ENCODE measurements around the gene TRIM7. TPM values are rescaled to one million over a fixed set of nuclear protein-coding genes. Genes with fewer than 3 reads are reported as not detected.

Gene TRIM7
- total and polyA plus RNA-seq, 9 of the 15 experiments (the other 6 are each of a cell fraction or from before 2014, with no cell fraction given), result 2.6 to 14.9 (median 8.9) TPM

DNA sequence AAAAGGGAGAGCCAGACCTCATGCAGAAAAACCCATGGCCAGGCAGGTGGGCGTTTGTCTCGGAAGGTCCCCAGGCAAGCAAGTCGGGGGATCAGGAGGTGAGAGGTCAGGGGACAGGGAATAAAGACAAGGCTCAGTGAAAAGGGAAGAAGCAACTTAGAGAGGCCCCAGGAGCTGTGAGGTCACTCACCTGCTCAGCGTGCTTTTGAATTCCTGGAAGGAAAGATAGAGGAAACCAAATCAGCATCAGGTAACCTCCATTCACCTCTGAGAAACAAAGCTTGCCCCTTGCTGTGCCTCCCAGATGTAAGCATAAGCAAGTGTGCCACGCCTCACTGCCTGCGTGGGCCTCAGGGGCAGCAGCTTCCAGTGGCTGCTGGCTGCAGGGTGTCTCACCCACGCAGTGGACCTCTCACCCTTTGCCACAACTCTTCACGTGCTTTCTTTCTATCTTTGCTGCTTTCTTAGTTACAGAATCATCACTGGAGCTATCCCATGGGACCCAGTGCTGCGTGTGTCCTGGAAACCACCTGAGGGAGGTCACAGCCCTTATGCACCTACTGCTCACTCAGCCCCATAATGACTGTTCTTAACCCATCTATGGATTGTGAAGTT is 6.0 kb downstream of the TRIM7 start:
- ATAC-seq (no peak), DNase-seq (ENCODE audit: extremely low read depth in 1 of 4, low spot score in 3 of 4) (no peak), FAIRE-seq (no peak)
- no peak overlapping the region for H3K4me2 ChIP-seq (ENCODE audit: insufficient read depth, low read length)
- intact Hi-C loops (cut with micrococcal nuclease) (no loop called here), in situ Hi-C loops (cut with MboI) (no loop called here)
- H3K9ac ChIP-seq (ENCODE audit: insufficient read depth in 1 of 2, low read depth in 2 of 2, low read length in 2 of 2), result peak overlapping the region in 1 of 2 experiments; percentile 54; a peak in 1 of 4 replicates
- H3K79me2 ChIP-seq (ENCODE audit: control insufficient read depth, insufficient read depth, low read length), result no peaks in the 10 kb centered on the region
- H3K4me1 ChIP-seq (replicated peaks in 1 of 2; ENCODE audit: control insufficient read depth in 2 of 2, insufficient read depth in 2 of 2, low read length in 2 of 2), result peaks cover 24 to 47% of the 10 kb centered on the region in 2 experiments; a peak in 4 of 5 replicates
- no peak overlapping the region for H2AFZ ChIP-seq (ENCODE audit: low read depth, low read length)
- H3K36me3 ChIP-seq (ENCODE audit: control insufficient read depth, insufficient read depth, low read length), result no peaks in the 10 kb centered on the region
- no TSS peak for BruUV-seq (replicated peaks)
- H3K9me3 ChIP-seq (replicated peaks; ENCODE audit: control insufficient read depth, insufficient read depth, low read depth, low read length), result no peaks in the 10 kb centered on the region
- no peaks in the 10 kb centered on the region for H3K9me1 ChIP-seq (ENCODE audit: control insufficient read depth, insufficient read depth, low read length)
- TF ChIP-seq EGR1 (conservative IDR thresholded peaks at IDR 0.05), result peak; percentile 24; the same call in 1 of the 2 replicates
- no peak for TF ChIP-seq TARDBP (IDR thresholded peaks at IDR 0.05)
- ChIA-PET CTCF (ENCODE audit: low intra/inter-chr PET ratio) (no interaction called here), POLR2A (interaction anchor here (0.6 to 1.4 kb wide), 2 partner anchors 9 to 61 kb away, joined by 4 read pairs; no protein-coding TSS in a partner anchor)
- no peak overlapping the region for H3K27ac ChIP-seq (ENCODE audit: extremely low read depth, low read depth, low read length)
- no peak overlapping the region for H3K4me3 ChIP-seq
- no peaks in the 10 kb centered on the region for H4K20me1 ChIP-seq (replicated peaks; ENCODE audit: control insufficient read depth, insufficient read depth, low read length)
- H3K27me3 ChIP-seq (ENCODE audit: control insufficient read depth in 2 of 2, insufficient read depth in 2 of 2, low read length in 2 of 2), result no peaks in the 10 kb centered on the region
- WGBS (ENCODE audit: insufficient coverage, low coverage, missing lambda C conversion rate), result 35% methylated on average over 9 of the region's 9 CpGs

DNA sequence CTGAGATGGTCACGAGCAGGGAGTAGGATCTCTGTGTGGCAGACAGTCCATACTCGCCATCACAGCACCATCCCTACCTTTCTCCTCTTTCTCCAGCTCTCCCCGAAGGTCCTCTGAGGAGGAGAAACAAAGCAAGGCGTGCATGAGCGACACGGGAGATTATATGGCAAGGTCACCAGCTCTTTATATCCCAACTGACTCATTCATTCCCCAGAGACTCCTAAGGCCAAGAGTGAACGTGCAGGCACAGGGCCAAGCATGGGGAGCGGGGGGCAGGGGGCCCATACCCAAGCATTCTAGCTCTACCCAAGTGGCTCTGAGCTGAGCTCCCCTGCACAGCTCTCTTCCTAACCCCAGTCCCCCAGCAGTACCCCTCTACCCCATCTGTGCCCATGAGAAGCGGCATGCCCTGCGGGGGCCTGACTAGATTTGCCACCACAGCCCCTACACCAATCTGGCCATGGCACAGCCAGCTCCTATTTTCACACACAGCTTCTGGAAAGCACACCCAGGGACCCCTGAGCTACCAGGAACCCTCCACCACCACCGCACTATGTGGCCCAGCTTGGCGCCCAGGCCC is 6.8 kb downstream of the TRIM7 start:
- H3K9ac ChIP-seq (ENCODE audit: insufficient read depth in 1 of 2, low read depth in 2 of 2, low read length in 2 of 2), result no peak overlapping the region
- H3K36me3 ChIP-seq (ENCODE audit: control insufficient read depth, insufficient read depth, low read length), result no peaks in the 10 kb centered on the region; the same call in 2 of the 3 replicates
- in situ Hi-C loops (cut with MboI) (no loop called here), intact Hi-C loops (cut with micrococcal nuclease) (no loop called here)
- no peak overlapping the region for H3K4me2 ChIP-seq (ENCODE audit: insufficient read depth, low read length)
- TF ChIP-seq HIVEP1 (CRISPR knock-in tag; IDR thresholded peaks at IDR 0.05), result no peak
- no peak for TF ChIP-seq ZNF766 (CRISPR knock-in tag; conservative IDR thresholded peaks at IDR 0.05)
- no peak for TF ChIP-seq ZFP1 (CRISPR knock-in tag; IDR thresholded peaks at IDR 0.05)
- no peak for TF ChIP-seq GABPB1 (CRISPR knock-in tag; IDR thresholded peaks at IDR 0.05)
- no peak for TF ChIP-seq HOXB6 (CRISPR knock-in tag; IDR thresholded peaks at IDR 0.05; ENCODE audit: borderline replicate concordance)
- no peaks in the 10 kb centered on the region for H3K9me1 ChIP-seq (ENCODE audit: control insufficient read depth, insufficient read depth, low read length)
- H3K79me2 ChIP-seq (ENCODE audit: control insufficient read depth, insufficient read depth, low read length), result peaks cover 1% of the 10 kb centered on the region; the same call in 2 of the 3 replicates
- H3K27ac ChIP-seq (ENCODE audit: extremely low read depth, low read depth, low read length), result no peak overlapping the region
- peaks cover 30 to 49% of the 10 kb centered on the region in 2 experiments; a peak in 4 of 5 replicates for H3K4me1 ChIP-seq (replicated peaks in 1 of 2; ENCODE audit: control insufficient read depth in 2 of 2, insufficient read depth in 2 of 2, low read length in 2 of 2)
- no peak overlapping the region for H3K4me3 ChIP-seq
- H2AFZ ChIP-seq (ENCODE audit: low read depth, low read length), result no peak overlapping the region
- POLR2A ChIA-PET, result interaction anchor here (0.7 to 2.1 kb wide), 3 partner anchors 9 to 58 kb away, joined by 3 to 7 read pairs (median 4); no protein-coding TSS in a partner anchor
- ATAC-seq, result no peak
- 65% methylated on average over 12 of the region's 12 CpGs for WGBS (ENCODE audit: insufficient coverage, low coverage, missing lambda C conversion rate)
- no TSS peak for BruUV-seq (replicated peaks)
- no peak for DNase-seq (ENCODE audit: extremely low read depth in 1 of 4, low spot score in 3 of 4)
- no peak for FAIRE-seq
- CTCF ChIA-PET (ENCODE audit: low intra/inter-chr PET ratio), result no interaction called here
- H3K9me3 ChIP-seq (replicated peaks; ENCODE audit: control insufficient read depth, insufficient read depth, low read depth, low read length), result no peaks in the 10 kb centered on the region
- no peaks in the 10 kb centered on the region for H3K27me3 ChIP-seq (ENCODE audit: control insufficient read depth in 2 of 2, insufficient read depth in 2 of 2, low read length in 2 of 2)
- no peaks in the 10 kb centered on the region for H4K20me1 ChIP-seq (replicated peaks; ENCODE audit: control insufficient read depth, insufficient read depth, low read length)
